Stomach (tissue), 9 donors: ENCODE measurements around the gene NDOR1. TPM values are rescaled to one million over a fixed set of nuclear protein-coding genes. Genes with fewer than 3 reads are reported as not detected.
A peak's percentile ranks its signal among the peaks of the same experiment; 100 is the strongest.

ENCODE experiments used
- DNase-seq, 2 donors: peaks; one replicate each; pipeline versions ENCODE4 v3.0.0 to v3.0.0-alpha.2; 2013 to 2019
- H3K27ac ChIP-seq, 5 donors: fragments of 200-600 bp in 4 of 5; sonication (generic) in 4 of 5; one replicate each; pipeline ENCODE4 v1.5.1; 2013 to 2019; ENCODE audit warnings: mild to moderate bottlenecking in 1 of 5, moderate library complexity in 1 of 5
- H3K27me3 ChIP-seq, 3 donors: fragments of 200-600 bp; sonication (generic); one replicate each; pipeline ENCODE4 v1.5.1; 2017 to 2019; ENCODE audit warnings: mixed run types in 1 of 3
- H3K36me3 ChIP-seq, 4 donors: fragments of 200-600 bp; sonication (generic); 1 replicate in 3 of 4; 2 replicates in 1 of 4; pipeline ENCODE4 v1.5.1; 2016 to 2019
- H3K4me1 ChIP-seq, 4 donors: fragments of 200-600 bp; sonication (generic); one replicate each; pipeline ENCODE4 v1.5.1; 2016 to 2019
- H3K4me3 ChIP-seq, 4 donors: fragments of 200-600 bp; sonication (generic) in 3 of 4; one replicate each; pipeline ENCODE4 v1.5.1; 2016 to 2019; ENCODE audit warnings: mild to moderate bottlenecking in 1 of 4
- H3K9me3 ChIP-seq, 4 donors: fragments of 200-600 bp; sonication (generic); one replicate each; pipeline ENCODE4 v1.5.1; 2016 to 2019
- EP300 ChIP-seq: sonication (generic); formaldehyde crosslinking; IDR thresholded peaks from one replicate; pipeline ENCODE4 v1.6.1; 2017; ENCODE audit warnings: antibody characterized with exemption
- POLR2A ChIP-seq, 4 donors: fragments of 450-650 bp; IDR thresholded peaks; one replicate each; pipeline ENCODE4 v1.6.1; 2016; ENCODE audit warnings: antibody characterized with exemption in 4 of 4, control low read depth in 2 of 4, mild to moderate bottlenecking in 1 of 4, moderate library complexity in 1 of 4
- POLR2AphosphoS5 ChIP-seq, 3 donors: sonication (generic); formaldehyde crosslinking; IDR thresholded peaks; one replicate each; pipeline ENCODE4 v1.6.1; 2016; ENCODE audit warnings: antibody characterized with exemption in 3 of 3
- WGBS, 5 donors: extraction: QIAGEN DNeasy Blood & Tissue Kit in 3 of 5; methylation state at CpG; one replicate each; pipeline versions ENCODE4 v1.1.5 to v1.1.7; 2013 to 2018; 5-methylcytosine and 5-hydroxymethylcytosine counted together
- intact Hi-C: fragments of 100-400 bp; cut with DNase I; formaldehyde crosslinking; loops from one replicate; pipeline ENCODE4 v1.15.1; 2023; ENCODE audit warnings: low total_unique reads
- polyA plus RNA-seq, 3 donors: library from polyadenylated mRNA; stranded (reverse); fragments of 200-250 nt; gene quantifications; one replicate each; pipeline ENCODE4 v1.2.3, GENCODE V29; 2013
- total RNA-seq, 5 donors: library from RNA; depleted of rRNA; stranded (reverse); fragments of >200 nt; gene quantifications; one replicate each; pipeline versions ENCODE4 v1.1.0 to v1.2.3, GENCODE V29; 2014 to 2016
- TF ChIP-seq, protein P1 (sequence below), 7 experiments: fragments of 450-650 bp in 4 of 7; fragments of 200-600 bp in 3 of 7; sonication (generic) in 3 of 7; IDR thresholded peaks; one replicate each; pipeline ENCODE4 v1.5.1; 2016 to 2019; ENCODE audit warnings: antibody characterized with exemption in 7 of 7, control low read depth in 2 of 7, mild to moderate bottlenecking in 1 of 7
- donor health status: healthy with polysubstance abuse.
- donor health status: Bipolar disorder and iron deficiency.
- donor health status: healthy.

The NDOR1 gene
- total and polyA plus RNA-seq, 8 donors = 0.89 to 105 (median 7.9) TPM

DNA sequence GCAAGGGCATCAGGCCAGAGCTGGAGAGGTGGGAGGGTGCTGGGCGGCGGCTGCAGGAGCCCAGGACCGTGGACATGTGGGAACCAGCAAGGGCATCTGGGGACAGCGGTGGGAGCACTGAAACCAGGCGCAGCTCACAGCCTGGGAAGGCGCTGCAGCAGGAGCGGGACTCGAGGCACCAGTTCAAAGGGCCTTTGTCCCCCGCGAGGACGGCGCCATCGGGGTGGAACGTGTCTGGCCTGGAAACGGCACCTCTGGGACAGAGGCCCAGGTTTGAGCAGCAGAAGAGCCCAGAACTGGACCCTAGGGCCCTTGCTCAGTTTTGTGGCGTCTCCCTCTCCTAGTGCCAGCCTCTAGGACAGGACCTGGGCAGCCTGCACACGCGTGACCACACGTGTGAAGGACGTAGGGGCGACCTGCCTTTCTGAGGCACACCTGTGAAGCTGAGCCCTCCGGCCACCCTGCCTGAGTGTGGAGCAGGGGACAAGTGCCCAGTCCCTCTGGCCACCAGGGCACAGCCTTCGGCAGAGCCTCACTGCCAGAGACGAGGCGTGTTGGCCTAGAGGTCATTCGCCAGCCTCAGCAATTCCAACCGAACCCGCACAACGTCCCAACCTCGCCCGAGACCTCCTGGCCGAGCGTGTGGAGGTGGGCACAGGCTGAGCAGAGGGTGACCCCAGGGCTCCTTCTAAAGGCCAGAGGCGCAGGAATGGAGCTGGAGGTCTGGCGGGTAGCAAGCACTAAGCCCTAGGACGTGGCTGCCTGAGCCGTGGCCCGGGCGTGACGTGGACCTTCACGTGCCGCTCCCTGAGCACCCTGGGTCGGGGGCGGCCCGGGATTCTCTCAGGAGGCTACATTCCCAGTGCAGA, 31.5 kb upstream of the NDOR1 start:
- Histone ChIP-seq H3K4me3 (no peak overlapping the region), H3K4me1 (peaks cover 32 to 69% (median 54%) of the 10 kb centered on the region in 4 donors), H3K27me3 (peaks cover 0 to 56% (median 39%) of the 10 kb centered on the region in 3 donors), H3K36me3 (peaks cover 10 to 25% (median 16%) of the 10 kb centered on the region in 4 donors), H3K9me3 (no peaks in the 10 kb centered on the region), H3K27ac (peak overlapping the region in 2 of 5 donors; percentile 5 to 11)
- 61 to 72% (median 70%) methylated on average over 36 to 45 of the region's 45 CpGs for WGBS, 5 donors
- no peak for DNase-seq
- intact Hi-C loops = no loop called here
- TF ChIP-seq EP300 (no peak), POLR2A (IDR thresholded peaks at IDR 0.05) (no peak), POLR2AphosphoS5 (IDR thresholded peaks at IDR 0.05) (no peak)
- TF ChIP-seq, protein P1, sequence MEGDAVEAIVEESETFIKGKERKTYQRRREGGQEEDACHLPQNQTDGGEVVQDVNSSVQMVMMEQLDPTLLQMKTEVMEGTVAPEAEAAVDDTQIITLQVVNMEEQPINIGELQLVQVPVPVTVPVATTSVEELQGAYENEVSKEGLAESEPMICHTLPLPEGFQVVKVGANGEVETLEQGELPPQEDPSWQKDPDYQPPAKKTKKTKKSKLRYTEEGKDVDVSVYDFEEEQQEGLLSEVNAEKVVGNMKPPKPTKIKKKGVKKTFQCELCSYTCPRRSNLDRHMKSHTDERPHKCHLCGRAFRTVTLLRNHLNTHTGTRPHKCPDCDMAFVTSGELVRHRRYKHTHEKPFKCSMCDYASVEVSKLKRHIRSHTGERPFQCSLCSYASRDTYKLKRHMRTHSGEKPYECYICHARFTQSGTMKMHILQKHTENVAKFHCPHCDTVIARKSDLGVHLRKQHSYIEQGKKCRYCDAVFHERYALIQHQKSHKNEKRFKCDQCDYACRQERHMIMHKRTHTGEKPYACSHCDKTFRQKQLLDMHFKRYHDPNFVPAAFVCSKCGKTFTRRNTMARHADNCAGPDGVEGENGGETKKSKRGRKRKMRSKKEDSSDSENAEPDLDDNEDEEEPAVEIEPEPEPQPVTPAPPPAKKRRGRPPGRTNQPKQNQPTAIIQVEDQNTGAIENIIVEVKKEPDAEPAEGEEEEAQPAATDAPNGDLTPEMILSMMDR (IDR thresholded peaks at IDR 0.05) = no peak

DNA sequence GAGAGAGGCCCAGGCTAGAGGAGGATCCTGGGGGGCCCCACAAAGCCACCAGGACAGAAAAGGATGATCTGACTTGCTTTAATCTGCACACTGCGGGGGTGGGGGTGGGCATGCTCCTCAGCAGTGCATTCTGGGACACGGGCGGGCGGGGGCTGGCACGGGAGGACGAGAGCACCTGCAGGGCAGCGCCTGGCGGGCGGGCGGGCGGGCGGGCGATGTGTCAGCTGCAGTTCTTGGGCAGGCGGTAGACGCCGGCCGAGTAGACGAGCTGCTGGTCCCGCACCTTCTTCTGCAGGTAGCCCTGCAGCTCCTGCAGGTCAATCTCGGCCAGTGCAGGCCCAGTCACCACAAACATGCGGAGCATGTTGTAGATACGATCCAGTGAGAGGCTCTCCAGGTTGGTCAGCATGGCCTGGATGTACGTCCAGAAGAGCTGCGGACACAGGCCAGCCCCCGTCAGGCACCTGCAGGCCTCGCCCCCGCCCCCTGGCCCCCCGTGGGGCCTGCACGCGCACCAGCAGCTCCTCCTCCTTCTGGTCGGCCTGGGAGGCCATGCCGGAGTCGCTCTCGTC, 30.7 kb upstream of the NDOR1 start:
- WGBS, 5 donors = 23 to 52% (median 34%) methylated on average over 9 to 34 of the region's 34 CpGs
- Histone ChIP-seq H3K36me3 (peaks cover 17 to 33% (median 24%) of the 10 kb centered on the region in 4 donors), H3K4me3 (no peak overlapping the region), H3K27me3 (peaks cover 0 to 49% (median 32%) of the 10 kb centered on the region in 3 donors), H3K27ac (no peak overlapping the region), H3K4me1 (peaks cover 24 to 61% (median 46%) of the 10 kb centered on the region in 4 donors), H3K9me3 (no peaks in the 10 kb centered on the region)
- TF ChIP-seq POLR2A (IDR thresholded peaks at IDR 0.05) = no peak
- no peak for TF ChIP-seq EP300
- TF ChIP-seq POLR2AphosphoS5 (IDR thresholded peaks at IDR 0.05) = no peak
- TF ChIP-seq, protein P1 (IDR thresholded peaks at IDR 0.05) = no peak
- intact Hi-C loops = no loop called here
- DNase-seq = no peak

DNA sequence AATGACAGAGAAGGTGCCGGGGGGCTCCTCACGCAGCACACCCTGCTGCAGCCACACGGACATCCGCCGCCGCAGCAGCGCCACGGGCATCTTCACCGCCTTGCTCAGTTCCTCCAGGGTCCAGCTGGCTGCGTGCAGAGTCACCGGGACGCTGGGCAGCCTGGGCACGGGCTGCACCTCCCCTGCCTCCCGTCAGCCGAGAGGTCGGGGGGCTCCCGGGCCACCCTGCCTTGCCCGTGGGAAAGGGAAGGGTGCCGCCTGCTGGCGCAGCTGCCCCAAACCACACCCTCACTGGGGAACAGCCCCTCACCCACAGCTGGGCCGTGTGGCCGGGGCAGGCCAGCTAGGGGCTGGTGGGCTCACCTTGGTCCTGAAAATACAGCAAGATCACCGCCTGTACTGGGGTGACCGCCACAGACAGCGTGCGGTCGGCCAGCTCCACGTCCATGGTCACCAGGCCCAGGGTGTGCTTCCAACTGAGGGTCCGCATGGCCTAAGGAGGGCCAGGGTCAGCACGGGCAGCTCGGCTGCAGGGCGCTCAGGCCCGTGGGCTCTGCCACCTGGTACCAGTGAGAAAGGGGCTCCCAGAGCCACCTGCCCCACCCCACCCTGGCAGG, 30.0 kb upstream of the NDOR1 start:
- H3K36me3 ChIP-seq = peaks cover 23 to 40% (median 30%) of the 10 kb centered on the region in 4 donors
- 21 to 46% (median 42%) methylated on average over 20 to 33 of the region's 33 CpGs for WGBS, 5 donors
- intact Hi-C loops = no loop called here

More for the DNA sequence above, 30.0 kb upstream of the NDOR1 start:
- Histone ChIP-seq H3K4me3 (no peak overlapping the region), H3K27me3 (peaks cover 0 to 42% (median 25%) of the 10 kb centered on the region in 3 donors), H3K27ac (no peak overlapping the region), H3K4me1 (peaks cover 18 to 55% (median 40%) of the 10 kb centered on the region in 4 donors), H3K9me3 (no peaks in the 10 kb centered on the region)
- TF ChIP-seq POLR2AphosphoS5 (IDR thresholded peaks at IDR 0.05) = no peak
- TF ChIP-seq, protein P1 (IDR thresholded peaks at IDR 0.05) = peak in 2 of 7 experiments; percentile 12 to 14
- DNase-seq = no peak
